Retina (tissue), 1 donor: Measurements from ENCODE around the gene UVRAG.
A peak's percentile ranks its signal among the peaks of the same experiment; 100 is the strongest.

ENCODE experiments used
- DNase-seq: peaks from one replicate; pipeline ENCODE4 v3.0.0-alpha.2; 2016

Gene UVRAG

DNA sequence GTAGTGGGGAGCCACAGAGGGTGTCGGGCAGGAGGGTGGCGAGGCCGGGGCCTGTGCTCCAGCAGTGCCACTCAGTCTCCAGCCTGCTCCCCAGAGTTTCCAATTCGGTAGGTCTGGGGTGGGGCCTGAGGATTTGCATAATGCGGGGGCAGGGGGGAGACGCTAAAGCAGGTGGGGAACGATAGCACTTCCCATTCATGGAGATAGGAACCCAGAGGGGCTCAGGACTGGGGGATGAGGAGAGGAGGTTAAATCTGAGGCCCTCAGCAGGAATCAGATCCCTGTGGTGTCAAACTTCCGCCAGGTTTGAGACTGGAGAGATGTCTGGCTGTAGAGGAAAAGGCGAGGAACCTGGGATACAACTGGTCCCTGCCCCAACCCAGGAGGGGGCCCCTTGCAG, 361.5 kb downstream of the UVRAG start:
- DNase-seq: no peak

DNA sequence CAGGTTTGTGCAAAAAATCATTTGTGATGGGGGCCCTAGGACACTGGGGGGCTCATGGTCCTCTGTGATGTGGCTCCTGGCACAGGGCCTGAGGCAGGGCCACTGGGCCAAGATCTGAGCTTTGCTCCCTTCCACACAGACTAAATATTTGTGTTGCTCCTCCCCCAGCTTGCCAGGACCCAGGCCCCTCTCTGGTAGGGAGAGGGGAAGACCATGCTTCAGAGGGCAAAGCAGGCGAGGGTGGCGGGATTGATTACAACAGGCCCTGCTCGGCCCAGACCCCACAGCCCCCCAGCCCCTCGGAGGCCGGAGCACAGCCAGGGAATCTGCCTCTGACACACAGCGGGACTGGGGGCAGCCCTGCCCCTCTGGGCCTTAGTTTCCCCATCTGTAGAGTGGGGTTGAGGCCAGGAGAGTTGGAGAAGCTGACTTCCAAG, 362.3 kb downstream of the UVRAG start:
- DNase-seq: no peak

DNA sequence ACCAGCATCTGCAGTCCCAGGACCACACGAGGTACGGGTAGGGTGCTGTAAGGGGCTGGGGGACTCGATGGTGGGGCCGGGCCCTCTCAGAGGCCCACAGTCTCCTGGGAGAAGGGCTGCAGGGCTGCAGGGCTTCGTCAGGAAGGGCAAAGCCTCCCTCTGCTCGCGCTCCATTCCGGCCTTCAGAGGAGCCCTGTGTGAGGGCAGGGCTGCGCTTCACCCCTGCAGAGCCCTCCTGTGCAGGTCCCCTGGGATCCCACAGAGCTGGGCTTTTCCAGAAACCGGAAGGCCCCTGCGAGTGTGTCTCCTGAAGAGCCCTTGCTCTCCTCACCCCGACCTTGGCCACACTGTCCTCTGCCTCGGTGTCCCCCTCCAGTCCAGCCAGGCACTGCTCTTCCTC, 364.1 kb downstream of the UVRAG start:
- no peak for DNase-seq

DNA sequence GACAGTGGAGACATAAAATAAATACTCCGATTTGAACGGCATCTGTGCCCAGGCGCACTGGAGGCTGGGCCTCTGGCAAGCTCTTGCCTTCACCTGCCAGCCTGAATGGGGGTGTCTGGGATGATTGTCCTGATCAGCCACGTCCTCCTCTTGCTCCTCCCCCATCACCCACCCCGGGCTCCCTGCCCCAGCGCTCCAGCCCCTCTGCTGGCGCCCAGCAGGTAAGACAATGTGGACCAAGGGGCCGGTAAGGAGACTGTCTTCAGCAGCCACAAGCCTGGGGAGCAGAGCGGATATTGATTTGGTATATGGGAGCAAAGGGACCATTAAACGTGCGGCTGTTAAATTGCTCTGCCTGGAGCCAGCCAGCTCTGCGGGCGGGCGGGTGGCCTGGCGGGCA, 366.4 kb downstream of the UVRAG start:
- no peak for DNase-seq

DNA sequence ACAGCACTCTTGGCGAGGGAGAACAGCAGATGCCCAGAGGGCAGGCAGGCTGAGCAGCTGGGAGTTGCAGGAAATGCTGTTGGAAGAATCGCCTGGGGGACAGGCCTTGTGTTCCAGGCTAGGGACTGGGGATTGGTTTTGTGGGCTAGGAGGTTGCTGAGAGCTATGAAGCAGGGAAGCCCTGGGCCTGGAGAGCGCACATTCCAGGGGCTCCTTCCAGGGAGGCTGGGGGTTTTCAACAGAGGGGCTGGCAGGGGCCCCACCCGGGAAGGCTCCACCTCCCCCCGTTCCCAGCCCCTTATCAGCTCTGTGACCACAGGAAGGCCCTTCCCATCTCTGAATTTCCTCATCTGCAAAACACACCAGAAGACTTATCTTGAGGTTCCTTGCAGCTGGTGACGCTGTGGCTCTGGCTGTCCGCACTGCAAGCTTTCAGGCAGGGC, 369.6 kb downstream of the UVRAG start:
- DNase-seq: no peak

DNA sequence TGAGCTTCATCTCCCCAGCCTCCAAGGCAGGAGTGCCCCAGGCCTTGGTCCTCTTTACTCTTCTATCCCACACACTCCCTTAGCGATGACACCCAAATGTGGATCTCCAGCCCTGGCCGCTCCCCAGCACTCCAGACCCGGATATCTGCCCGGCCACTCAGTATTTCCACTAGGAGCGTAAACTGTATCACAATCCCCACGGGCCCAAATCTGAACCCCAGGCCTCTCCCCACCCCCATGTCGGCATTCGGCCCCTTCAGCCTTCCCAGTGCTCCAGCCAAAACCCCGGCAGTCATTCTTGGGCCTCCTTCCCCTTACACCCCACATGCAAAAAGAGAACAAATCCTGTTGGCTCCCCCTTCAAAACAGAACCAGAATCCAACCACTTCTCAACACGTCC, 370.5 kb downstream of the UVRAG start:
- no peak for DNase-seq

DNA sequence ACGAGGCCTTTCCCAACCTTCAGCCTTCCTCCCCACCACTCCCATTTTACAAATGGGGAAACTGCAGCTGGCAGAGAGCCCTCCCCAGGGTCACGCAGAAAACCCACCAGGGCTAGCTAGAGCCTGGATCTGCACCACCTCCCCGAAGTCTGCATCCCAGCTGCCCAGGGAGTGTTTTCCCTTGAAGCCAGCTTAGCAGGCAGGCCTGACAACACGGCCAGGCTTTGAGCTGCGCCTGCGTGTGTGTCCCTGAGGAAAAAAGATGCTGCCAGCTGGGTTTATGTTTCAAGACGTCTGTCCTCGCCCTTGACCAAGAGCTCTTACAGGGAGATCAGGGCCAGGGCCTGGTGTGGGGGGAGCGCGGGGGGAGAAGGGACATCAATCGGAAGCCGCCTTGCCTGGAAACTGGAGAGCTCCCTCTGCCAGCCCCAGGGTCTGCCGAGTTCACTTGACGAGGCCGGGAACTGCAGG, 371.0 kb downstream of the UVRAG start:
- peak; percentile 83 for DNase-seq

DNA sequence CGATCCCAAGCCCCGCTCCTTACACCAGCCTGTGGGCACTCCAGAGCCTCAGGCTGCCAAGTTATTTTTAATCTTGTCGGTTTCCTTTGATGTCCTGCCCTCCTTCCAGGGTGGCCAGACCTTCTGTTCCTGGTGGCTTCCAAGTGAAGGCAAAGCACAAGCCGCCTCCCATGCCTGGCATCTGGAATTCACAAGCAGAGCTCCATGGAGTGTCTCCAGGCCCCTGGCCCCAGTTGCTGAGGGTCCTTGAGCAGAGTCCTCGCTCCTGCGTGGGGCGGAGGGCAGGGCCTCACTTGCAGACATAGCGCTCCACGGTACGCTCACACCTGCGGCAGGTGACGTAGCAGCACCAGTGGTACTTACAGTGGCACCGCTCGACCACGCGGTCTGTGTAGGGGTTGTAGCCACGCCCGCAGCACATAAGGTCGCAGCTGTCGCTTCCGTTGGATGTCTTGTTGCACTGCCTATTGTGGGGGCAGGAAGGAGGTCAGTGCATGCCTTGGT, 371.8 kb downstream of the UVRAG start:
- no peak for DNase-seq

DNA sequence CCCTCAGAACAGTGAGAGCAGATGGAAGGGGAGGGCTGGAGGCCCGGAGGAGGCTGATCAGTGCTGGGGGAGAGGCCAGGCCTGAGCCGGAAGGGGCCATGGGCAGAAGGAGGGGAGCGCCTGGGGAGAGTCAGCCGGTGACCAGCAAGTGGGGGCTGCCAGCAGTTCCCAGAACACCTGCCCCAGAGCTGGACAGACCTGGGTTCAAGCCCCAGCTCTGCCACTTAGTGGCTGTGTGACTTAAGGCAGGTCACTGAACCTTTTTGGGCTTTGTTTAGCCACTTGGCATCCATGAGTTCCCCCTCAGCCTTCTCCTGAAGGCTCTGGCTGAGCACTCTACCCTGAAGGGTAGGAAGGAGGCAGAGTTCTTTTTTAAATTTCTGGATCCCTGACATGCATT, 373.9 kb downstream of the UVRAG start:
- DNase-seq: no peak

DNA sequence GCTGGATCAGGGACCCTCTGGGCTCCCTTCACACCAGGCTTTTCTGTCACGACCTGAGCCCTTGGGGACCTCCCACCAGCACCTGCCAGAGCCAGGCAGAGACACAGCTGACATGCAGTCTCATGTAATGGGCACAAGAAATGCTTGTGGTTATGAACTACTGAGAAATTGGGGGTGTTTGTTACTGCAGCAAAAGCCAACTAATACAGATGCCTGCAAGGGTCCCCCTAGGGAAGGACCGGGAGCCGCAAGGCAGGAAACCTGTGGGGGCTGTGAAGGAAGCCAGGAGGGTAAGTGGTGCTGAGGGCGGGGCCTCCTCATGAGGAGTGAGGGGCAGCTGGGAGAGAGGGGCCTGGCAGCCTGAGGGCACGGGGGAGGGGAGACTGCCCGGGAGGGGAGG, 374.7 kb downstream of the UVRAG start:
- no peak for DNase-seq

DNA sequence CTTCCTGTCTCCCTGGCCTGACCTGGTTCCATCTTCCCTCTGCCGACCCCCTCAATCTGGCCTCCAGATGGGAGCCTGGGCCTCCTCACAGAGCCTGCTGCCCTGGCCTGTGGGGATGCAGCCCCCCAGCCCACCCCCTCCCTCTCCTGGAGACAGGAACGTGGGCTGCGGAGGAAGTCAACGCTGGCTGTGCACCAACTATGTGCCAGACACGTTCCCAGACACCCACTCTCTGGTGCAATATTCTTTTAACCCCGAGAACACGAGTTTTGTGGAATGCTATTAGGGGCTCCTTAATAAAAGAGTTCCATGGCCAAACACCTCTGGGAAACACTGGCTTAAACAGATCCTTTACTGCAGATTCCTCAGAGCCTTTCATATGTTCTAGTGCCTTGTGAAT, 375.4 kb downstream of the UVRAG start:
- DNase-seq: no peak
